Stimulated activated CD4-positive, alpha-beta T cell treated with anti-CD3 and anti-CD28 coated beads, Interleukin-15, amount 100 ng/mL, for 48 hours (primary cell): Measurements from ENCODE around the gene MAP3K7CL.

ENCODE experiments used
- DNase-seq, 2 donors: peaks; one replicate each; pipeline ENCODE4 v3.0.0-alpha.2; 2020; ENCODE audit warnings: low read depth in 2 of 2

The MAP3K7CL gene

GRCh38 chr21:29195981-29196669 lies 65.7 kb downstream of the MAP3K7CL start:
- DNase-seq: peak; percentile 63 to 67

DNA sequence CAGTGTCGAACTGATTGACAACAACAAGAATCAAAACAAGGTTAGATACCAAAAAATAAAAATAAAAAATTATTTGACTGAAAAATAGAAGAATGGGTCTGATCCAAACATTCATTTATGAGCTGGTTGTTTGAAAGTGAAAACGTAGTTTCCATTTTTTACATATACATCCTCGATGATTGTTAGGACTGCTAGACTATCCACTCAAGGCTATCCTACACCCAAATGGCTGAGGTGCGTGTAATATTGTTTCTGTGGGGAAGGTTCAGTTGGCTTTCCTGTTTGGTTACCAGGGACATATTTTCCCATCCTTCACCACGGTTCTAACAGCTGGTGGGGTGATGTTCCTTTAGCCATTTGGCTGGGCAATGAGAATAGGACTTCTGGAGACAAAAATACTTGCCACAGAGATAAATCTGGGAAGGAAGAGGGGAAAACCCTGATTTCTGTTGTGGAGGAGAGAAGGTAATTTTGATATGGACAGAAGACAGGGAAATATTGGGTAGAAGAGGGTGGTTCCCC lies 66.3 kb downstream of the MAP3K7CL start:
- DNase-seq: no peak

GRCh38 chr21:29201186-29201585 lies 70.7 kb downstream of the MAP3K7CL start:
- DNase-seq: no peak

GRCh38 chr21:29205009-29205408 lies 74.6 kb downstream of the MAP3K7CL start:
- no peak for DNase-seq

DNA sequence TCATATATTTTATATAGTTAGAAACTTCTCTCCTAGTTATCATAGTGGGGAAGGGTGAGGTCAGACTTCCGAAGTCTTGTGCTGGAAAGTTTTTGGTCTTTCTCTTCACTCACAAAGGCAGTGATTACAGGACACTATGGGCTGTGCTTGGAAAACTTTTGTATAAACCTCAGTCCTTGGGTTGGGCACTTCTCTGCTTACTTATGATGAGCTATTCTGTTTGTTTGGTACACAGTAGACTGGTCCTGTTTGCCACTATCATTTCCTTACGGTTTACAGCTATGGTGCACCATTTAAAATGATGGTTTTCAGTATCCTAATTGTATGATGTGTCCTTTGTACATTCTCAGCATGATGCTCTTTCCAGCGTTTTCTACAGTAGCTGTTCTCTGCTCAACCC lies 75.5 kb downstream of the MAP3K7CL start:
- no peak for DNase-seq

DNA sequence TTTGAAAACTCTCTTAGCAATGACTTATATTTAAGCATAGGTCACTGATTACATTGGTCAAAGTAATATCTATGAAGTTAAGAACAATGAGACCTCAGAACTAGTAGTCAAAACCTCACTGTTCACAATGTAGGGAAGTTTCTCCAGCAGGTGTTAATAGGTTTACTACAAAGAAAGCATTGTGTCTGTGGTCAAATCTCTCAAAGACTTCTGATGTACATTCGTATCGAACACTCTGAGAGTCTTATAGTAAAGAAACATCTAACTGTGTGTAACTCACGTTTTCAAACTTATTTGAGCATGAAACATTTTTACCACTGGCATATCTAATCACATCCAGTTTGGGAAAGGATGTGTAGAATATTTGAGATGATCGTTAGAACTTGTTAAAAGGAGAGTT lies 76.0 kb downstream of the MAP3K7CL start:
- DNase-seq: no peak

DNA sequence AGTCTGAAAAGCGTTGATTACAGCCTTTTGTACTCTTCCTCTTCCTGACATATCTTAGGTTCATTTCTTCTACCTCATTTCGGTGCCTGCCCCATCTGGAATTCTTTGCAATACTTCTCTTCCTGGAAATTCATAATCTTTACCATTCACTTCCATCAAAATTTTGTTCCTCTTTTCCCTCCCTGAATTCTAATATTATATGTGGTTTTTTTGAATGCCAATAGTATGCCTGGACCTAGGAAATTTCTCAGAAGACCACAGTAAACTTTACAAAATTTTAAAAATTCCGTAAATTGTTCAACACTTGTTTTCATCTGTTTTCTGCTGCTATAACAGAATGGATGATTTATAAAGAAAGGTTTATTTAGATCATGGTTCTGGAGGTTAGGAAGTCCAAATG lies 76.8 kb downstream of the MAP3K7CL start:
- DNase-seq: no peak

DNA sequence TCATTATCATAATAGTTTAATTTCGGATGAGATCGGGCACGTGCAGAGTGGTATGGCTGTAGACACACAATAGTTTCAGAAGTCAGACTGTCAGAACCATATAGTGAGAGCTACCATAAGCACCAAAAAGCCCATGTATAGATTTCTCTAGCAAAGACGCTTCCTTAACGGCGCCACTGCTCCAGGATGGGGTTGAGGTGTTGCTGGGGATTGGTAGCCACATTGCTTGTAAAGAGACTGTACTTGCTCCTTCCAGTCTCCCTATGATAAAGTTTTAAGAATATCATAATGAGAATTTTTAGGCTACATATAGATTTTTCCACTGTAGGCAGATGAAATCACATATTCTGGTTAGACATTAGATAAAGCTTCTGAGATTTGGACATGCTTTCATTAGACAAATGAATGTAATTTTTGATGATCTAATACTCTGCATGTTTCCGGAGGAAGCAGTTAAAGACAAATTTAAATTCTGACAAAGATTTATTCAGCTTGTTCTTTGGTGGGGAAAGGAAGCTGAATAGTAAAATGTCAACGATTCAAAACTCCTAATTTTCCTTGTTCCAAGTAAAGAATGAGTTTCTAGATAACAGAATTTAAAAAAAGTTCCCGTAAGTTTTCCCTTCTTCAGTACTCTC lies 77.7 kb downstream of the MAP3K7CL start:
- DNase-seq: no peak

- DNase-seq: no peak
Measured at GRCh38 chr21:29208682-29209059, 78.2 kb downstream of the MAP3K7CL start.

GRCh38 chr21:29209696-29210095 lies 79.3 kb downstream of the MAP3K7CL start:
- no peak for DNase-seq

- no peak for DNase-seq
Measured at GRCh38 chr21:29211205-29211604, 80.8 kb downstream of the MAP3K7CL start.

DNA sequence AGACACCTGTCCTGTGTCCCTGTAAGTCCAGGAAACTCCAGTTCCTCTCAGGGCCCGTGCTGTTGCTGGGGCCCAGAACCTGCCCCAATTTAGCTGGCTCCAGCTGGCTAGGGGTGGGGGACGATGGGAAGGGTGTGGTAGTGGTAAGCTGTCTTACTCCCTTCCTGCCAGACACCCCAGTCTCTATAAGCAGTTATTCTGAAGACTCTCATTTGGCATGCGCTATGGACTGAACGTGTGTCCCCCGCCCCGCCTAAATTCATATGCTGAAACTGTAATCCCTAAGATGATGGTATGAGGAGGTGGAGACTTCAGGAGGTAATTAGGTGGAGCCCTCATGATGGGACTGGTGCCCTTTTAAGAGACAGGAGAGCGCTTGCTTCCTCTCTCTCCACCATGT lies 82.0 kb downstream of the MAP3K7CL start:
- no peak for DNase-seq

- DNase-seq: no peak
Measured at GRCh38 chr21:29213513-29214385, 83.3 kb downstream of the MAP3K7CL start.

DNA sequence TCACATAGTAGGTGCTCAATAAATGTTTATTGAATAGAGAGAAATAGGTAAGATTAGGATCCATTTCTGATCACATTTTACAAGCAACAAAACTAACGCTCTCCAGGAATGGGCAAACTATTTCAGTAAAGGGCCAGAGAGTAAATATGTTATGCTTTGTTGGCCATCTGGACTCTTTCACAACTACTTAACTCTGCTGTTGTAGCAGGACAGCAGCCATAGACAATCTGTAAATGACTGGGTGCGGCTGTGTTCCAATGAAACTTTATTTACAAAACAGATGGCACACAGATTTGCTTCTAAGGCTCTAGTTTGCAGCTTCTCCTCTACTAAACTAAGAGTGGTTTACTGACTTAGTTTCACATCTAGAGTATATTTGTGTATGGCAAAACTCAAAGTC lies 85.3 kb downstream of the MAP3K7CL start:
- DNase-seq: no peak

- DNase-seq: no peak
Measured at GRCh38 chr21:29217818-29218291, 87.4 kb downstream of the MAP3K7CL start.

GRCh38 chr21:29218749-29219148 lies 88.3 kb downstream of the MAP3K7CL start:
- DNase-seq: no peak

- no peak for DNase-seq
Measured at GRCh38 chr21:29219165-29219770, 88.8 kb downstream of the MAP3K7CL start.

DNA sequence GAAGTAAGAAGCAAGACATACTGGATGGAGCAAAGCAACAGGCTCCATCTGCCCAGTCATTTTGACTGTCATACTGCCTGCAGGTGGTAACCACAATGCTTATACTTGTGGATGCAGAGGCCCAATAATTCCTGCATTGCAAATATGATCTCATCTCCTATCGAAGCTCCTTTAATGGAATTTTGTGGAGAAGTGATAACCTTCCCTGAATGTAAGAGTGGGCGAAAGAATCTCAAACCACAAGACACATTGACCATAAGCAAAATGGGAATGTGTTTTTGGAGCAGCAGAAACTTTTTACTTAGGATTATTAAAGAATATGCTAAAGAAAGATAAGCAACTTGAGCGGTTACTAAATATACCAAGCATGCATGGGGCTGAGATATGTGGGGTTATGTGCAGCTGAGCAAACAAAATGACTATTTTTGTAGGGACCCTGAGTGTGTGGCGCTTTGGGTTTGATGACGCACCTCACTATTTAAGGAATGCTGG lies 90.9 kb downstream of the MAP3K7CL start:
- no peak for DNase-seq

DNA sequence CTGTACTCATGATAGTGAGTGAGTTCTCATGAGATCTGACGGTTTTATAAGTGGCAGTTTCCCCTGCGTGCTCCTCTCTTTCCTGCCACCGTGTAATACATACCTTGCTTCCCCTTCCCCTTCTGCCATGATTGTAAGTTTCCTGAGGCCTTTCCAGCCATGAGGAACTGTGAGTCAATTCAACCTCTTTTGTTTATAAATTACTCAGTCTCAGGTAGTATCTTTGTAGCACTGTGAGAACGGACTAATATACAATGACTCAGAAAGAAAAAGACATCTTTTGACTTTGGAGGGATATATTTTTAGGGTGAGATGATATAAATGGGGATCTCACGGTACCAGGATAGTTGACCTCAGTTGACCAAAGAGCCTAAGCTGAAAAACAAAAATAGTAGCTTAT lies 93.6 kb downstream of the MAP3K7CL start:
- DNase-seq: no peak
